Esophagus muscularis mucosa (tissue), 4 donors: ENCODE measurements around the gene TRIM63. TPM values are rescaled to one million over a fixed set of nuclear protein-coding genes. Genes with fewer than 3 reads are reported as not detected.

Source experiments
- DNase-seq: peaks from one replicate; pipeline ENCODE4 v3.0.0-alpha.2; 2017; ENCODE audit errors: extremely low spot score
- H3K27ac ChIP-seq, 4 donors: fragments of 200-600 bp; sonication (generic); replicated peaks in 1 of 4; 1 replicate in 3 of 4; 2 replicates in 1 of 4; pipeline ENCODE4 v1.5.1; 2016 to 2019; ENCODE audit warnings: mild to moderate bottlenecking in 1 of 4
- H3K27me3 ChIP-seq, 4 donors: fragments of 200-600 bp; sonication (generic); one replicate each; pipeline versions ENCODE4 v1.5.1 to v1.6.0; 2016 to 2019
- H3K36me3 ChIP-seq, 4 donors: fragments of 200-600 bp; sonication (generic); one replicate each; pipeline ENCODE4 v1.5.1; 2016 to 2019
- H3K4me1 ChIP-seq, 4 donors: fragments of 200-600 bp; sonication (generic); one replicate each; pipeline ENCODE4 v1.5.1; 2016 to 2019
- H3K4me3 ChIP-seq, 4 donors: fragments of 200-600 bp; sonication (generic); 1 replicate in 2 of 4; 2 replicates in 2 of 4; pipeline ENCODE4 v1.5.1; 2016 to 2019; ENCODE audit warnings: mild to moderate bottlenecking in 4 of 4, moderate library complexity in 1 of 4
- H3K9me3 ChIP-seq, 4 donors: fragments of 200-600 bp; sonication (generic); 1 replicate in 3 of 4; 2 replicates in 1 of 4; pipeline ENCODE4 v1.5.1; 2016 to 2019
- EP300 ChIP-seq: sonication (generic); formaldehyde crosslinking; IDR thresholded peaks from one replicate; pipeline ENCODE4 v1.6.1; 2017; ENCODE audit warnings: antibody characterized with exemption
- POLR2A ChIP-seq: fragments of 450-650 bp; IDR thresholded peaks from one replicate; pipeline ENCODE4 v1.6.1; 2017; ENCODE audit warnings: antibody characterized with exemption, moderate library complexity, mild to moderate bottlenecking, low read depth
- POLR2AphosphoS5 ChIP-seq, 2 donors: sonication (generic); formaldehyde crosslinking; IDR thresholded peaks; one replicate each; pipeline ENCODE4 v1.6.1; 2017; ENCODE audit warnings: antibody characterized with exemption in 2 of 2
- WGBS: methylation state at CpG from one replicate; pipeline ENCODE4 v1.1.5; 2018; 5-methylcytosine and 5-hydroxymethylcytosine counted together
- intact Hi-C: fragments of 100-400 bp; cut with DNase I; formaldehyde crosslinking; loops from one replicate; pipeline ENCODE4 v1.15.1; 2023
- total RNA-seq, 4 donors: library from RNA; depleted of rRNA; stranded (reverse); fragments of >200 nt; gene quantifications; one replicate each; pipeline versions ENCODE4 v1.1.0 to v1.2.1, GENCODE V29; 2016
- TF ChIP-seq, protein P1 (sequence below), 3 experiments: fragments of 200-600 bp in 2 of 3; fragments of 450-650 bp in 1 of 3; sonication (generic) in 2 of 3; IDR thresholded peaks; one replicate each; pipeline ENCODE4 v1.5.1; 2017 to 2019; ENCODE audit warnings: antibody characterized with exemption in 3 of 3, mild to moderate bottlenecking in 2 of 3, moderate library complexity in 1 of 3

TRIM63 gene
- total RNA-seq, 4 donors from 2014 or later = 0.42 to 4.1 (median 2.1) TPM; not detected in 1

DNA sequence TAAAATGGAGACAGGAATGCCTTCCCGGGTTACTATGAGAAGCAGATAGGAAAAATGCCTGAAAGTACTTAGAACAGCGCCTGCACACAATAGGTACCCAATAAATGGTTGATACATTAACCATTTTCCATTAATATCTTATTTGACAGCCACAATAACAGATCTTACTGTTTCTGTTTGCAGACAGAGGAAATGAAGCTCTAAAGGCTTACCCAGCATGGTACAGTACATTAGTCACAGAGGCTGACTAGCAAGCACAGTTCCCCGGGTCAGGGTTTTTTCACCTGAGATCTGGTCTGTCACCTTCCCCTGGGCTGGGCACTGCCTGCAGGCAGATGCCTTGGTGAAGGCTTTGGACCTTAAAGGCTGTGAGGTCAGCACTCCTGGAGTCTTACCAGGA is 2.9 kb downstream of the TRIM63 start:
- H3K4me3 ChIP-seq = no peak overlapping the region
- 78% methylated on average over 3 of the region's 3 CpGs for WGBS

DNA sequence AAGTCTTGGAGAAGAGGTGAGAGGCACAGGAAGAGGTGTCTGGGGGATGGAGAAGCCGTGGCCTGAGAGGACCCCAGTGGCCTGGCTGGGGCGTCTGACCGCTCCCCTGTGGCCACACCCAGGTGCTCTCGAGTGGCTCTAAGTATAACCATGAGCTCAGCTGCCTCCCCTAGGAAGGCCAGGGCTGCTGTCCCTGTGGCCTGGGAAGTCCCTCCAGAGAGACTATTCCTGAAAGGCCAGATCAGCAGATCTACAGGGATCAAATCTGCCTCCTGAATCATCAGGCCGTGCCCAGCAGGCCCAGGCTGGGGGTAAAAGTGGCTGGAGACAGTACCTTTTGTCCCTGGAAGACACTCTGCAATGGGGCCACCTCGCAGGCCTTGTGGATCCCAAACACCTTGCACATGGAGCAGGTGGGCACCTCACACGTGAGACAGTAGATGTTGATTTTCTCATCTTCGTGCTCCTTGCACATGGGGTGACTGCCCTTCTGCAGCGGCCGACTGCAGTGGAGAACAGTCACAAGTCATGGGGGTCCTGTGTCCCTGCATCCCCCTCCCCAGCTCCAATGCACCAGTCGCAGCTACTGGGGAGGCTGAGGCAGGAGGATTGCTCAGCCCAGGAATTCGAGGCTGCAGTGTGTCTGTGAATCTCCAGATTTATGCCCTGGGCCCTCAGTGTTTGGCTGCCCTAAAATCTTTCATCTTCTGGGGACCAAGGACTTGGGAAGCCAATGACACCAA is 6.4 kb downstream of the TRIM63 start:
- TF ChIP-seq POLR2A = no peak
- TF ChIP-seq POLR2AphosphoS5 (IDR thresholded peaks at IDR 0.05) = no peak
- TF ChIP-seq, protein P1, sequence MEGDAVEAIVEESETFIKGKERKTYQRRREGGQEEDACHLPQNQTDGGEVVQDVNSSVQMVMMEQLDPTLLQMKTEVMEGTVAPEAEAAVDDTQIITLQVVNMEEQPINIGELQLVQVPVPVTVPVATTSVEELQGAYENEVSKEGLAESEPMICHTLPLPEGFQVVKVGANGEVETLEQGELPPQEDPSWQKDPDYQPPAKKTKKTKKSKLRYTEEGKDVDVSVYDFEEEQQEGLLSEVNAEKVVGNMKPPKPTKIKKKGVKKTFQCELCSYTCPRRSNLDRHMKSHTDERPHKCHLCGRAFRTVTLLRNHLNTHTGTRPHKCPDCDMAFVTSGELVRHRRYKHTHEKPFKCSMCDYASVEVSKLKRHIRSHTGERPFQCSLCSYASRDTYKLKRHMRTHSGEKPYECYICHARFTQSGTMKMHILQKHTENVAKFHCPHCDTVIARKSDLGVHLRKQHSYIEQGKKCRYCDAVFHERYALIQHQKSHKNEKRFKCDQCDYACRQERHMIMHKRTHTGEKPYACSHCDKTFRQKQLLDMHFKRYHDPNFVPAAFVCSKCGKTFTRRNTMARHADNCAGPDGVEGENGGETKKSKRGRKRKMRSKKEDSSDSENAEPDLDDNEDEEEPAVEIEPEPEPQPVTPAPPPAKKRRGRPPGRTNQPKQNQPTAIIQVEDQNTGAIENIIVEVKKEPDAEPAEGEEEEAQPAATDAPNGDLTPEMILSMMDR (IDR thresholded peaks at IDR 0.05) = no peak
- no peak for TF ChIP-seq EP300
- Histone ChIP-seq H3K4me1 (no peaks in the 10 kb centered on the region), H3K36me3 (peaks cover 0 to 100% (median 0%) of the 10 kb centered on the region in 4 donors), H3K4me3 (no peak overlapping the region), H3K27ac (no peak overlapping the region), H3K27me3 (peaks cover 0 to 27% (median 0%) of the 10 kb centered on the region in 4 donors), H3K9me3 (no peaks in the 10 kb centered on the region)
- 83% methylated on average over 10 of the region's 12 CpGs for WGBS
- no peak for DNase-seq
- intact Hi-C loops = no loop called here

More for the DNA sequence above, 2.9 kb downstream of the TRIM63 start:
- Histone ChIP-seq H3K27ac (no peak overlapping the region), H3K4me1 (no peaks in the 10 kb centered on the region), H3K36me3 (peaks cover 0 to 71% (median 0%) of the 10 kb centered on the region in 4 donors), H3K27me3 (peaks cover 0 to 49% (median 0%) of the 10 kb centered on the region in 4 donors), H3K9me3 (no peaks in the 10 kb centered on the region)
- intact Hi-C loops = no loop called here
- TF ChIP-seq POLR2AphosphoS5 (IDR thresholded peaks at IDR 0.05) = no peak
- TF ChIP-seq EP300 = no peak
- TF ChIP-seq POLR2A = no peak
- TF ChIP-seq, protein P1 (IDR thresholded peaks at IDR 0.05) = no peak
- DNase-seq = no peak

DNA sequence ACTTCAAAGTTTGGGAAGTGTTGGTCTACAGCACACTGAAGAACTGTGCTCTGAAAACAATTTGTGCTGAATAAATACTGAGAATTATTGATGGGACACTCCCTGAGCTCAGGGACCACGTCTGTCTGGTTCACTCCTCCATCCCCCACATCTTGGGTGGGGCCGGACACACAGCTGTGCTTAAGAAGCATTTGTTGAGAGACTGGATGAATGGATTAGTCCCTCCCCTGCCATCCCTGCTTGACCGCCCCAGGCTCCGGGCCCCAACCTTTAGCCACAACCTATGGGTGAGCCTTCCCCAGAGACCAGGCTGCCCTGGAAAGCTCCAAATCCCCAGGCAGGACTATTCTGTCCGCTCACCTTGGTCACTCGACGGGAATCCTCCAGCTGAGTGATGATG is 7.5 kb downstream of the TRIM63 start:
- intact Hi-C loops = no loop called here
- H3K4me3 ChIP-seq = no peak overlapping the region
- no peaks in the 10 kb centered on the region for H3K9me3 ChIP-seq
- TF ChIP-seq POLR2AphosphoS5 (IDR thresholded peaks at IDR 0.05) (no peak), EP300 (no peak), POLR2A (no peak)
- TF ChIP-seq, protein P1 (IDR thresholded peaks at IDR 0.05) = no peak
- peaks cover 0 to 33% (median 0%) of the 10 kb centered on the region in 4 donors for H3K27me3 ChIP-seq
- H3K27ac ChIP-seq = no peak overlapping the region
- no peak for DNase-seq
- 54% methylated on average over 4 of the region's 7 CpGs for WGBS
- peaks cover 0 to 100% (median 0%) of the 10 kb centered on the region in 4 donors for H3K36me3 ChIP-seq
- H3K4me1 ChIP-seq = no peaks in the 10 kb centered on the region

DNA sequence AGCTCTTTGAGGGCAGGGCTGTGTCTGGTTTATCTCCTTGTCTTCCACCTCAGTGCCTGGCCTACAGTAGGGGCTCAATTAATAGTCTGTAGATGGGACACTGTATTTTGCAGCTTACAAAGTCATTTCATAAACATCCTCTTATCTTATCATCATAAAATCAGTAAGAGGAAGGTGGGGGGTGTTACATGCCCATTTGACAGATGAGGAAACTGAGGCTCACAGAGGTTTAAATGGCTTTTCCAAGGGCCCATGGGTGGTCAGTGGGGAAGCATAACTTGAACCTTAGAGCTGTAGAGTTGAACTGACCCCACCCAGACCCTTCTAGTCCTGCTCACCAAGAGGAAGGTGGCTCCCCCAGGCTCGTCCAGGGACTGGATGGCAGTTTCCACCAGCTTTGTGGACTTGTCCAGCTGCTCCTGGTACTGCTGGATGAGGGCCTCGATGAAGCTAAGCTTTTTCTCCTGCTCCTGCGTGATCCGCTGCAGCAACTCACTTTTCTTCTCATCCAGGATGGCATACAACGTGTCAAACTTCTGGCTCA is 9.3 kb downstream of the TRIM63 start:
- peaks cover 0 to 100% (median 0%) of the 10 kb centered on the region in 4 donors for H3K36me3 ChIP-seq
- peaks cover 0 to 46% (median 0%) of the 10 kb centered on the region in 4 donors for H3K27me3 ChIP-seq
- H3K9me3 ChIP-seq = no peaks in the 10 kb centered on the region
- H3K4me1 ChIP-seq = no peaks in the 10 kb centered on the region
- no peak overlapping the region for H3K27ac ChIP-seq
- WGBS = 88% methylated on average over 5 of the region's 5 CpGs
- intact Hi-C loops = no loop called here
- DNase-seq = no peak
- TF ChIP-seq POLR2A = no peak
- TF ChIP-seq, protein P1 (IDR thresholded peaks at IDR 0.05) = no peak
- TF ChIP-seq EP300 = no peak
- no peak for TF ChIP-seq POLR2AphosphoS5 (IDR thresholded peaks at IDR 0.05)
- H3K4me3 ChIP-seq = no peak overlapping the region
